A549 (cell line): ENCODE results near the gene SHROOM1.

Source experiments
- CTCF ChIP-seq: fragments of >200 bp; sonication (Bioruptor Twin); formaldehyde crosslinking; IDR thresholded peaks from 3 replicates; pipeline ENCODE4 v1.5.1; 2016
- MAX ChIP-seq: IDR thresholded peaks from 2 replicates; pipeline ENCODE4 v1.6.1; 2012
- POLR2A ChIP-seq: IDR thresholded peaks from 2 replicates; pipeline ENCODE4 v1.6.1; 2012; ENCODE audit warnings: mild to moderate bottlenecking, low read length

- no peak for TF ChIP-seq MAX
- TF ChIP-seq CTCF = no peak
- TF ChIP-seq POLR2A = no peak
These were observed 56.0 kb downstream of the SHROOM1 start for GRCh38 chr5:132774406-132774805.
